GM23338 (cell line): Measurements from ENCODE around the gene TENT5C. TPM values are rescaled to one million over a fixed set of nuclear protein-coding genes. Genes with fewer than 3 reads are reported as not detected.

Source experiments
- ATAC-seq: fragments of 200-7000 bp; cut with Tn5 transposase; 3 replicates; pipeline ENCODE4 v1.9.1; 2020
- DNase-seq: peaks from one replicate; pipeline ENCODE4 v3.0.0-alpha.2; 2015; ENCODE audit warnings: low spot score
- H2AFZ ChIP-seq: fragments of 200-600 bp; sonication (generic); 2 replicates; pipeline ENCODE4 v1.8.0; 2016; ENCODE audit warnings: antibody characterized with exemption, mild to moderate bottlenecking, moderate library complexity
- H3F3A ChIP-seq: fragments of 200-600 bp; sonication (generic); replicated peaks from 2 replicates; pipeline ENCODE4 v1.8.0; 2017; ENCODE audit warnings: antibody characterized with exemption, mixed run types, low read depth
- H3K27ac ChIP-seq: fragments of 200-600 bp; sonication (generic); 2 replicates; pipeline ENCODE4 v1.6.1; 2016; ENCODE audit warnings: low read depth
- H3K27me3 ChIP-seq: fragments of 200-600 bp; sonication (generic); 2 replicates; pipeline ENCODE4 v1.8.0; 2016; ENCODE audit warnings: mild to moderate bottlenecking, mixed run types, moderate library complexity; ENCODE audit not compliant: insufficient read depth
- H3K36me3 ChIP-seq: fragments of 200-600 bp; sonication (generic); 2 replicates; pipeline ENCODE4 v1.8.0; 2016; ENCODE audit warnings: mild to moderate bottlenecking; ENCODE audit not compliant: insufficient read depth
- H3K4me1 ChIP-seq: fragments of 200-600 bp; sonication (generic); 2 replicates; pipeline ENCODE4 v1.8.0; 2016; ENCODE audit warnings: mild to moderate bottlenecking, moderate library complexity; ENCODE audit not compliant: insufficient read depth
- H3K4me2 ChIP-seq: fragments of 200-600 bp; sonication (generic); 2 replicates; pipeline ENCODE4 v1.7.1; 2017; ENCODE audit warnings: mixed run types
- H3K4me3 ChIP-seq: fragments of 200-600 bp; sonication (generic); 2 replicates; pipeline ENCODE4 v1.6.1; 2016; ENCODE audit warnings: mixed run types
- H3K79me2 ChIP-seq: fragments of 200-600 bp; sonication (generic); replicated peaks from 2 replicates; pipeline ENCODE4 v1.8.0; 2017; ENCODE audit warnings: mild to moderate bottlenecking; ENCODE audit not compliant: insufficient read depth
- H3K9me2 ChIP-seq: fragments of 200-600 bp; sonication (generic); 2 replicates; pipeline ENCODE4 v1.8.0; 2017; ENCODE audit not compliant: insufficient read depth
- H4K20me1 ChIP-seq: fragments of 200-600 bp; sonication (generic); replicated peaks from 2 replicates; pipeline ENCODE4 v1.8.0; 2017; ENCODE audit warnings: mild to moderate bottlenecking; ENCODE audit not compliant: insufficient read depth
- H3K27ac Mint-ChIP-seq: 2 replicates; pipeline ENCODE4 v1.8.0; 2020; ENCODE audit warnings: inconsistent platforms, mild to moderate bottlenecking, moderate library complexity, mixed read lengths
- H3K27me3 Mint-ChIP-seq: 3 replicates; pipeline ENCODE4 v1.8.0; 2022; ENCODE audit warnings: low read depth, mild to moderate bottlenecking, moderate library complexity, mixed read lengths, inconsistent platforms; ENCODE audit not compliant: insufficient read depth, poor library complexity
- H3K36me3 Mint-ChIP-seq: 3 replicates; pipeline ENCODE4 v1.8.0; 2021; ENCODE audit warnings: low read depth, mild to moderate bottlenecking, inconsistent platforms, moderate library complexity, mixed read lengths
- H3K4me1 Mint-ChIP-seq: 3 replicates; pipeline ENCODE4 v1.8.0; 2020; ENCODE audit warnings: mild to moderate bottlenecking, inconsistent platforms, mixed read lengths
- H3K4me3 Mint-ChIP-seq: 3 replicates; pipeline ENCODE4 v1.8.0; 2021; ENCODE audit warnings: moderate library complexity, mild to moderate bottlenecking, inconsistent platforms, mixed read lengths
- H3K9me3 Mint-ChIP-seq: 3 replicates; pipeline ENCODE4 v1.8.0; 2020; ENCODE audit warnings: moderate library complexity, mild to moderate bottlenecking, inconsistent platforms, mixed read lengths
- CREB1 ChIP-seq: fragments of 250-450 bp; sonication (Bioruptor Pico); IDR thresholded peaks from 2 replicates; pipeline ENCODE4 v1.5.0; 2020; ENCODE audit warnings: low read depth, mild to moderate bottlenecking, moderate library complexity
- CTCF ChIP-seq, 2 experiments: fragments of 200-600 bp in 1 of 2; sonication (generic) in 1 of 2; conservative IDR thresholded peaks; 2 replicates each; pipeline versions ENCODE4 v1.5.1 to v1.6.1; 2016 to 2017; ENCODE audit warnings: antibody characterized with exemption in 2 of 2, low read depth in 2 of 2, mild to moderate bottlenecking in 2 of 2, moderate library complexity in 1 of 2
- ETS1 ChIP-seq: IDR thresholded peaks from 2 replicates; pipeline ENCODE4 v1.6.1; 2016; ENCODE audit warnings: antibody characterized with exemption
- EZH2 ChIP-seq: fragments of 200-600 bp; sonication (generic); IDR thresholded peaks from one replicate; pipeline ENCODE4 v1.8.0; 2017; ENCODE audit warnings: antibody characterized with exemption, mild to moderate bottlenecking, low read depth; ENCODE audit not compliant: unreplicated experiment
- EZH2phosphoT487 ChIP-seq: fragments of 200-600 bp; sonication (generic); IDR thresholded peaks from one replicate; pipeline ENCODE4 v1.8.1; 2018; ENCODE audit warnings: antibody characterized with exemption; ENCODE audit not compliant: unreplicated experiment
- JUNB ChIP-seq: IDR thresholded peaks from one replicate; pipeline ENCODE4 v1.6.1; 2016; ENCODE audit warnings: antibody characterized with exemption; ENCODE audit not compliant: unreplicated experiment
- NANOG ChIP-seq: IDR thresholded peaks from 2 replicates; pipeline ENCODE4 v1.6.1; 2016; ENCODE audit warnings: antibody characterized with exemption, borderline replicate concordance
- POLR2AphosphoS5 ChIP-seq: IDR thresholded peaks from 2 replicates; pipeline ENCODE4 v1.6.1; 2016; ENCODE audit warnings: antibody characterized with exemption, low read depth
- REST ChIP-seq: IDR thresholded peaks from one replicate; pipeline ENCODE4 v1.6.1; 2018; ENCODE audit warnings: antibody characterized with exemption; ENCODE audit not compliant: unreplicated experiment
- STAT1 ChIP-seq: IDR thresholded peaks from one replicate; pipeline ENCODE4 v1.6.1; 2016; ENCODE audit warnings: antibody characterized with exemption; ENCODE audit not compliant: unreplicated experiment
- ZNF114 ChIP-seq: fragments of 250-450 bp; sonication (Bioruptor Pico); IDR thresholded peaks from 2 replicates; pipeline ENCODE4 v1.5.0; 2020; ENCODE audit warnings: mild to moderate bottlenecking, moderate library complexity
- ZNF331 ChIP-seq: fragments of 250-450 bp; sonication (Bioruptor Pico); IDR thresholded peaks from 2 replicates; pipeline ENCODE4 v1.5.0; 2020; ENCODE audit warnings: low read depth, mild to moderate bottlenecking, moderate library complexity
- ZNF462 ChIP-seq: fragments of 250-450 bp; sonication (Bioruptor Pico); IDR thresholded peaks from 2 replicates; pipeline ENCODE4 v1.5.0; 2020; ENCODE audit warnings: mild to moderate bottlenecking, moderate library complexity
- polyA plus RNA-seq: library from polyadenylated mRNA; unstranded; fragments of >200 nt; fragmentation: Nextera tagmentation; extraction: Ambion mirVana; gene quantifications from 2 replicates; pipeline ENCODE4 v1.2.1, GENCODE V29; 2016
- total RNA-seq: library from RNA; depleted of rRNA; stranded (reverse); fragments of >200 nt; shearing (Covaris generic); gene quantifications from 2 replicates; pipeline ENCODE4 v1.2.3, GENCODE V29; 2014

TENT5C gene
- total and polyA plus RNA-seq, 2 experiments from 2014 or later: 0.23 to 0.80 TPM

- Histone ChIP-seq H3K36me3 (no peaks in the 10 kb centered on the region), H3K27me3 (no peaks in the 10 kb centered on the region), H3K27ac (no peak overlapping the region), H3K9me2 (no peaks in the 10 kb centered on the region), H2AFZ (no peak overlapping the region), H4K20me1 (no peaks in the 10 kb centered on the region), H3K4me1 (no peaks in the 10 kb centered on the region), H3K4me2 (no peak overlapping the region), H3K79me2 (no peaks in the 10 kb centered on the region), H3K4me3 (no peak overlapping the region), H3F3A (no peaks in the 10 kb centered on the region)
- Mint-ChIP-seq H3K27ac (no peak overlapping the region), H3K9me3 (no peaks in the 10 kb centered on the region; the same call in 2 of the 3 replicates), H3K27me3 (peaks cover 8% of the 10 kb centered on the region), H3K4me3 (no peak overlapping the region), H3K4me1 (no peaks in the 10 kb centered on the region; the same call in 2 of the 3 replicates), H3K36me3 (no peaks in the 10 kb centered on the region; the same call in 2 of the 3 replicates)
- ATAC-seq (no peak), DNase-seq (no peak)
- no peak for TF ChIP-seq ZNF462 (CRISPR knock-in tag)
- no peak for TF ChIP-seq EZH2
- TF ChIP-seq ZNF331: no peak
- TF ChIP-seq EZH2phosphoT487: no peak
- no peak for TF ChIP-seq STAT1
- no peak for TF ChIP-seq ZNF114 (CRISPR knock-in tag)
- TF ChIP-seq ETS1: no peak
- TF ChIP-seq CREB1 (CRISPR knock-in tag): no peak
- no peak for TF ChIP-seq JUNB
- no peak for TF ChIP-seq CTCF (conservative IDR thresholded peaks at IDR 0.05; ENCODE audit: low read depth in 2 of 2)
- TF ChIP-seq REST: no peak
- TF ChIP-seq NANOG: no peak
- no peak for TF ChIP-seq POLR2AphosphoS5
Measured at GRCh38 chr1:117583247-117583646, 22.6 kb upstream of the TENT5C start.
